ENCODE results near the gene KIAA2012.

The KIAA2012 gene

DNA sequence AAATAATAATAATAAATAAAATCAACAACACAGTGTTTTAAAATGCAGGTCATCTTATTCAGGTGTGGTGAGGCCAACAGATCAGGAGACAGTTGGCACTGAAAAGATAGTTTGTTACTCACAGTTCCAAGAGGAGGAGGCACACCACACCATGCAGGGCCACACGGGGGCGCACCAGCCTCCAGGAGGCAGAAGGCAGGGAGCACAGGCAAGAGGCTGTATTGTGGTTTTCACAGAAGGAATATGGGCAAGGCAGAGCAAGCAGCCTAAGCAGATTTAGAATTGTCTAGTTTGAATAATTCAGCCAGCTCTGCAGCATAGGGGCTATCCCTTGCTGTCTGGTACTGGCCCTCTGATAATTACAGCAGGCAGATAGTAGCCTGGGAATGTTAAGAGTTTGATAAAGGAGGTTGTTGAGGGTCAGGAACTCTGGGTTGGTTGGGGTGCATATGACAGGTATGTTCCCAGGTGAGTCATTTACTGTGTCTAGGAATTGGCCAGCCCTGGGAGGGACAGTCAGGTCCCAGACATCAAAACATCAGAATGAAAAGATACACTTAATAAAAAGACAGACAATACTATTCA, 31.3 kb downstream of the KIAA2012 start (continued):
- peak; percentile 13 for TF ChIP-seq SETDB1 (IDR thresholded peaks at IDR 0.05; ENCODE audit: insufficient read length, low read length)
- peak; percentile 50; the same call in 1 of the 2 replicates for TF ChIP-seq ZNF660 (tag by site-specific recombination; IDR thresholded peaks at IDR 0.05)
- TF ChIP-seq ZBTB8A (tag by site-specific recombination; IDR thresholded peaks at IDR 0.05): no peak

GRCh38 chr2:202105025-202105424, 32.0 kb downstream of the KIAA2012 start:
- Histone ChIP-seq H3K4me1 (ENCODE audit: control insufficient read depth, insufficient read depth, low read length) (peaks cover 9% of the 10 kb centered on the region), H3K4me3 (ENCODE audit: low read depth, low read length) (no peak overlapping the region), H3K9me3 (ENCODE audit: control insufficient read depth, insufficient read depth, low read depth, low read length) (no peaks in the 10 kb centered on the region), H3K27ac (ENCODE audit: extremely low read depth, low read depth, low read length) (no peak overlapping the region), H3K36me3 (ENCODE audit: control insufficient read depth in 2 of 2, insufficient read depth in 1 of 2, low read length in 2 of 2) (no peaks in the 10 kb centered on the region)
- peak; percentile 91 for TF ChIP-seq ZNF366 (tag by site-specific recombination; conservative IDR thresholded peaks at IDR 0.05)
- TF ChIP-seq, protein P1, sequence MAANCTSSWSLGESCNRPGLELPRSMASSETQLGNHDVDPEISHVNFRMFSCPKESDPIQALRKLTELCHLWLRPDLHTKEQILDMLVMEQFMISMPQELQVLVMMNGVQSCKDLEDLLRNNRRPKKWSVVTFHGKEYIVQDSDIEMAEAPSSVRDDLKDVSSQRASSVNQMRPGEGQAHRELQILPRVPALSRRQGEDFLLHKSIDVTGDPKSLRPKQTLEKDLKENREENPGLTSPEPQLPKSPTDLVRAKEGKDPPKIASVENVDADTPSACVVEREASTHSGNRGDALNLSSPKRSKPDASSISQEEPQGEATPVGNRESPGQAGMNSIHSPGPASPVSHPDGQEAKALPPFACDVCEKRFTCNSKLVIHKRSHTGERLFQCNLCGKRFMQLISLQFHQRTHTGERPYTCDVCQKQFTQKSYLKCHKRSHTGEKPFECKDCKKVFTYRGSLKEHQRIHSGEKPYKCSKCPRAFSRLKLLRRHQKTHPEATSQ (tag by site-specific recombination; IDR thresholded peaks at IDR 0.05): no peak
- ChIA-PET POLR2A (no interaction called here), CTCF (interaction anchor here (0.7 to 2.5 kb wide), 13 partner anchors 12 to 249 kb away, joined by 3 to 20 read pairs (median 5); no protein-coding TSS in a partner anchor)

DNA sequence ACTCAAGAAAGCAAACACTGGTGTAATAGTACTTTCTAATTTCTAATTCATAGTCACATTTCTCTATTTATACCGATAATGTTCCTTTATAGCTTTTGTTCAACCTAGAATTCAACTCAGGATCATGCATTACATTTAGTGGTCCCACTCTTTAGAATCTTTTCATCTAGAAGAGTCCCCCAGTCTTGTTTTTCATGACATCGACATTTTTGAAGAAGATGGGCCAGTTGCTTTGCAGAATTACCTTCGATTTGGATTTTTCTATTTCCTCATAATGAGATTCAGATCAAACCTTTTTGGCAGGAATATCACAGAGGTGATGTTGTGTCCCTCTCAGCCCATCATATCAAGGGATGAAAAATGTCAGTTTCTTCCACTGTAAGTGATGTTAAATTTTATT, 35.3 kb downstream of the KIAA2012 start:
- H3K9me3 ChIP-seq (ENCODE audit: control insufficient read depth, insufficient read depth, low read depth, low read length): no peaks in the 10 kb centered on the region
- POLR2A ChIA-PET: no interaction called here
- H3K27ac ChIP-seq (ENCODE audit: extremely low read depth, low read depth, low read length): no peak overlapping the region
- no peak overlapping the region for H3K4me3 ChIP-seq (ENCODE audit: low read depth, low read length)
- TF ChIP-seq IKZF3 (tag by site-specific recombination; IDR thresholded peaks at IDR 0.05) (no peak), YY2 (tag by site-specific recombination; IDR thresholded peaks at IDR 0.05) (no peak), ZNF362 (tag by site-specific recombination; IDR thresholded peaks at IDR 0.05) (no peak), ZNF140 (tag by site-specific recombination; IDR thresholded peaks at IDR 0.05) (no peak), GLI2 (tag by site-specific recombination; IDR thresholded peaks at IDR 0.05; ENCODE audit: borderline replicate concordance, low read depth) (no peak), GLI4 (tag by site-specific recombination; IDR thresholded peaks at IDR 0.05) (no peak), WT1 (tag by site-specific recombination; IDR thresholded peaks at IDR 0.05) (no peak), ZNF175 (tag by site-specific recombination; IDR thresholded peaks at IDR 0.05) (no peak), ZFP3 (tag by site-specific recombination; IDR thresholded peaks at IDR 0.05; ENCODE audit: low read depth) (no peak), ZNF391 (tag by site-specific recombination; IDR thresholded peaks at IDR 0.05; ENCODE audit: borderline replicate concordance, low read depth) (no peak), ZNF221 (tag by site-specific recombination; IDR thresholded peaks at IDR 0.05; ENCODE audit: borderline replicate concordance) (no peak), ZNF670 (tag by site-specific recombination; IDR thresholded peaks at IDR 0.05; ENCODE audit: low read depth) (no peak), ZNF133 (tag by site-specific recombination; IDR thresholded peaks at IDR 0.05) (no peak)
- TF ChIP-seq, protein P2, sequence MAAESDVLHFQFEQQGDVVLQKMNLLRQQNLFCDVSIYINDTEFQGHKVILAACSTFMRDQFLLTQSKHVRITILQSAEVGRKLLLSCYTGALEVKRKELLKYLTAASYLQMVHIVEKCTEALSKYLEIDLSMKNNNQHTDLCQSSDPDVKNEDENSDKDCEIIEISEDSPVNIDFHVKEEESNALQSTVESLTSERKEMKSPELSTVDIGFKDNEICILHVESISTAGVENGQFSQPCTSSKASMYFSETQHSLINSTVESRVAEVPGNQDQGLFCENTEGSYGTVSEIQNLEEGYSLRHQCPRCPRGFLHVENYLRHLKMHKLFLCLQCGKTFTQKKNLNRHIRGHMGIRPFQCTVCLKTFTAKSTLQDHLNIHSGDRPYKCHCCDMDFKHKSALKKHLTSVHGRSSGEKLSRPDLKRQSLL (tag by site-specific recombination; IDR thresholded peaks at IDR 0.05): no peak
- TF ChIP-seq, protein P3, sequence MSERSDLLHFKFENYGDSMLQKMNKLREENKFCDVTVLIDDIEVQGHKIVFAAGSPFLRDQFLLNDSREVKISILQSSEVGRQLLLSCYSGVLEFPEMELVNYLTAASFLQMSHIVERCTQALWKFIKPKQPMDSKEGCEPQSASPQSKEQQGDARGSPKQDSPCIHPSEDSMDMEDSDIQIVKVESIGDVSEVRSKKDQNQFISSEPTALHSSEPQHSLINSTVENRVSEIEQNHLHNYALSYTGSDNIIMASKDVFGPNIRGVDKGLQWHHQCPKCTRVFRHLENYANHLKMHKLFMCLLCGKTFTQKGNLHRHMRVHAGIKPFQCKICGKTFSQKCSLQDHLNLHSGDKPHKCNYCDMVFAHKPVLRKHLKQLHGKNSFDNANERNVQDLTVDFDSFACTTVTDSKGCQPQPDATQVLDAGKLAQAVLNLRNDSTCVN (tag by site-specific recombination; optimal IDR thresholded peaks at IDR 0.05): no peak
- TF ChIP-seq, protein P4, sequence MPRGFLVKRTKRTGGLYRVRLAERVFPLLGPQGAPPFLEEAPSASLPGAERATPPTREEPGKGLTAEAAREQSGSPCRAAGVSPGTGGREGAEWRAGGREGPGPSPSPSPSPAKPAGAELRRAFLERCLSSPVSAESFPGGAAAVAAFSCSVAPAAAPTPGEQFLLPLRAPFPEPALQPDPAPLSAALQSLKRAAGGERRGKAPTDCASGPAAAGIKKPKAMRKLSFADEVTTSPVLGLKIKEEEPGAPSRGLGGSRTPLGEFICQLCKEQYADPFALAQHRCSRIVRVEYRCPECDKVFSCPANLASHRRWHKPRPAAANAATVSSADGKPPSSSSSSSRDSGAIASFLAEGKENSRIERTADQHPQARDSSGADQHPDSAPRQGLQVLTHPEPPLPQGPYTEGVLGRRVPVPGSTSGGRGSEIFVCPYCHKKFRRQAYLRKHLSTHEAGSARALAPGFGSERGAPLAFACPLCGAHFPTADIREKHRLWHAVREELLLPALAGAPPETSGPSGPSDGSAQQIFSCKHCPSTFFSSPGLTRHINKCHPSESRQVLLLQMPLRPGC (tag by site-specific recombination; IDR thresholded peaks at IDR 0.05): no peak
- H3K36me3 ChIP-seq (ENCODE audit: control insufficient read depth in 2 of 2, insufficient read depth in 1 of 2, low read length in 2 of 2): no peaks in the 10 kb centered on the region
- H3K4me1 ChIP-seq (ENCODE audit: control insufficient read depth, insufficient read depth, low read length): peaks cover 6% of the 10 kb centered on the region; the same call in 1 of the 2 replicates
- CTCF ChIA-PET: interaction anchor here (2.1 kb wide), 1 partner anchor 70 kb away, joined by 6 read pairs; no protein-coding TSS in a partner anchor
